ENCODE measurements around the gene ARID1A.

- no peak for TF ChIP-seq CTCF (IDR thresholded peaks at IDR 0.05)
- no peak for TF ChIP-seq POLR2A (IDR thresholded peaks at IDR 0.05)
Observed at GRCh38 chr1:26784886-26785285, 89.1 kb downstream of the ARID1A start.

Measured in uterus (tissue), 2 donors.